Endothelial cell of umbilical vein (primary cell): ENCODE results near the gene OPCML. TPM values are rescaled to one million over a fixed set of nuclear protein-coding genes. Genes with fewer than 3 reads are reported as not detected.

Source experiments
- BruUV-seq: library from RNA; stranded (reverse); fragments of 400-500 nt; replicated peaks from 2 replicates; lab custom pipeline; 2021; lab: Mats Ljungman, UMichigan
- CTCF ChIA-PET: fragments of 300-600, 350-600 bp; sonication (Branson Sonifier 250); formaldehyde crosslinking; loops from one replicate; lab custom pipeline; 2021; ENCODE audit warnings: antibody characterized with exemption, inconsistent platforms; lab: Charles Lee
- POLR2A ChIA-PET: fragments of 300-600, 350-600 bp; sonication (Branson Sonifier 250); formaldehyde crosslinking; loops from one replicate; lab custom pipeline; 2021; ENCODE audit warnings: antibody characterized with exemption, inconsistent platforms; lab: Charles Lee
- DNase-seq: peaks from one replicate; pipeline ENCODE4 v3.0.0-alpha.2; 2011; ENCODE audit warnings: low read depth, low spot score
- FAIRE-seq: peaks from 2 replicates; lab custom pipeline; 2011; peaks lifted over from hg19 to GRCh38; lab: Jason Lieb, UNC
- H2AFZ ChIP-seq: 2 replicates; pipeline ENCODE4 v1.6.0; 2012; ENCODE audit warnings: low read depth, low read length, control low read depth, inconsistent platforms
- H3K27ac ChIP-seq: 2 replicates; pipeline ENCODE4 v1.5.1; 2011; ENCODE audit warnings: low read depth, mild to moderate bottlenecking, control low read depth, low read length, moderate library complexity; ENCODE audit not compliant: insufficient read depth
- H3K27me3 ChIP-seq, 2 experiments: 2 replicates each; pipeline versions ENCODE4 v1.6.0 to v1.6.1; 2011; ENCODE audit warnings: low read length in 2 of 2, mixed read lengths in 1 of 2; ENCODE audit not compliant: control insufficient read depth in 2 of 2, insufficient read depth in 2 of 2
- H3K36me3 ChIP-seq, 2 experiments: 2 replicates in 1 of 2; 3 replicates in 1 of 2; pipeline ENCODE4 v1.5.1; 2011; ENCODE audit warnings: low read length in 2 of 2, mild to moderate bottlenecking in 1 of 2, moderate library complexity in 1 of 2; ENCODE audit not compliant: control insufficient read depth in 2 of 2, insufficient read depth in 2 of 2; ENCODE audit errors: extremely low read depth in 1 of 2
- H3K4me1 ChIP-seq: 3 replicates; pipeline ENCODE4 v1.5.1; 2011; ENCODE audit warnings: mild to moderate bottlenecking, low read length; ENCODE audit not compliant: control insufficient read depth, insufficient read depth; ENCODE audit errors: extremely low read depth
- H3K4me2 ChIP-seq: 2 replicates; pipeline ENCODE4 v1.6.1; 2011; ENCODE audit warnings: low read length, control low read depth, mixed read lengths; ENCODE audit not compliant: insufficient read depth
- H3K4me3 ChIP-seq, 3 experiments: fragments of 200-600 bp in 1 of 3; sonication (generic), shearing (Covaris generic) in 1 of 3; replicated peaks in 1 of 3; 2 replicates each; pipeline ENCODE4 v1.5.1; 2011 to 2016; ENCODE audit warnings: control low read depth in 3 of 3, low read length in 3 of 3, mild to moderate bottlenecking in 2 of 3, inconsistent platforms in 1 of 3, low read depth in 1 of 3, moderate library complexity in 1 of 3; ENCODE audit not compliant: insufficient read depth in 1 of 3
- H3K79me2 ChIP-seq: 2 replicates; pipeline ENCODE4 v1.6.0; 2012; ENCODE audit warnings: low read length, inconsistent platforms; ENCODE audit not compliant: control insufficient read depth, insufficient read depth
- H3K9ac ChIP-seq: replicated peaks from 2 replicates; pipeline ENCODE3; 2011; ENCODE audit warnings: low read length, control low read depth; ENCODE audit not compliant: insufficient read depth; ENCODE audit errors: extremely low read depth
- H3K9me1 ChIP-seq: replicated peaks from 3 replicates; pipeline ENCODE4 v1.6.0; 2011; ENCODE audit warnings: mild to moderate bottlenecking, low read length; ENCODE audit not compliant: control insufficient read depth, insufficient read depth; ENCODE audit errors: extremely low read depth
- H3K9me3 ChIP-seq: replicated peaks from 2 replicates; pipeline ENCODE4 v1.5.1; 2012; ENCODE audit warnings: low read length, inconsistent platforms; ENCODE audit not compliant: control insufficient read depth, insufficient read depth
- H4K20me1 ChIP-seq: replicated peaks from 2 replicates; pipeline ENCODE3; 2011; ENCODE audit warnings: mild to moderate bottlenecking, low read length; ENCODE audit not compliant: control insufficient read depth, insufficient read depth; ENCODE audit errors: extremely low read depth
- CTCF ChIP-seq, 2 donors: IDR thresholded peaks; 1 replicate in 1 of 2; 2 replicates in 1 of 2; pipeline ENCODE4 v1.5.1; 2011; ENCODE audit warnings: low read length in 2 of 2, mild to moderate bottlenecking in 2 of 2, moderate library complexity in 2 of 2, control low read depth in 1 of 2, inconsistent platforms in 1 of 2, low read depth in 1 of 2; ENCODE audit not compliant: insufficient read depth in 1 of 2; ENCODE audit errors: extremely low read depth in 1 of 2
- EZH2 ChIP-seq: IDR thresholded peaks from 2 replicates; pipeline ENCODE4 v1.6.1; 2012; ENCODE audit warnings: borderline replicate concordance, low read depth, mild to moderate bottlenecking, moderate library complexity, low read length, inconsistent platforms; ENCODE audit not compliant: severe bottlenecking
- FOS ChIP-seq: IDR thresholded peaks from 2 replicates; pipeline ENCODE4 v1.6.1; 2011; ENCODE audit warnings: mild to moderate bottlenecking, low read length, moderate library complexity, borderline replicate concordance; ENCODE audit not compliant: insufficient read depth
- GATA2 ChIP-seq: IDR thresholded peaks from 2 replicates; pipeline ENCODE4 v1.7.0; 2011; ENCODE audit warnings: low read depth, mild to moderate bottlenecking, moderate library complexity, mixed read lengths, low read length; ENCODE audit not compliant: insufficient read length, insufficient read depth
- JUN ChIP-seq: IDR thresholded peaks from 2 replicates; pipeline ENCODE4 v1.6.1; 2011; ENCODE audit warnings: borderline replicate concordance, low read depth; ENCODE audit not compliant: insufficient read length, insufficient read depth
- MYC ChIP-seq: IDR thresholded peaks from one replicate; pipeline ENCODE4 v1.6.1; 2011; ENCODE audit warnings: mild to moderate bottlenecking, low read depth, low read length
- POLR2A ChIP-seq: IDR thresholded peaks from 2 replicates; pipeline ENCODE4 v1.6.1; 2012; ENCODE audit warnings: low read depth, mild to moderate bottlenecking, control low read depth, low read length
- POLR2AphosphoS5 ChIP-seq: IDR thresholded peaks from 2 replicates; pipeline ENCODE4 v1.6.1; 2012; ENCODE audit warnings: low read depth, mild to moderate bottlenecking, control low read depth, low read length, moderate library complexity; ENCODE audit not compliant: insufficient read depth
- dilution Hi-C: fragments of 300-500 bp; cut with MboI; formaldehyde crosslinking; loops from one replicate; pipeline ENCODE4 v1.15.0; 2019; ENCODE audit warnings: low sequenced_read_pairs; ENCODE audit not compliant: extremely low pct_ligation_motif_present
- intact Hi-C: fragments of 100-400 bp; cut with micrococcal nuclease; formaldehyde crosslinking; loops from one replicate; pipeline ENCODE4 v1.10.0; 2022
- polyA plus RNA-seq, 4 experiments: library from polyadenylated mRNA; depleted of rRNA in 3 of 4; stranded (reverse) in 3 of 4; unstranded in 1 of 4; fragments of >200 nt; gene quantifications; 2 replicates each; pipeline versions ENCODE4 v1.2.1 to v1.2.3, GENCODE V29; 2011 to 2012; ENCODE audit warnings: missing spikeins in 1 of 4
- total RNA-seq: library from RNA; stranded (reverse); gene quantifications from 2 replicates; pipeline ENCODE4 v1.2.3, GENCODE V29; 2021
- TF ChIP-seq, protein P1 (sequence below): IDR thresholded peaks from 2 replicates; pipeline ENCODE4 v1.6.1; 2011; ENCODE audit not compliant: insufficient read depth, insufficient read length

Gene OPCML
- total and polyA plus RNA-seq, 2 donors (not counting 3 experiments of a cell fraction or from before 2014, with no cell fraction given) = not detected

- H2AFZ ChIP-seq = no peak overlapping the region
- no peak overlapping the region for H3K27ac ChIP-seq
- H3K4me3 ChIP-seq = no peak overlapping the region
- TF ChIP-seq MYC (no peak), FOS (no peak), JUN (no peak), GATA2 (no peak), POLR2A (no peak), CTCF (IDR thresholded peaks at IDR 0.05; ENCODE audit: extremely low read depth in 1 of 2, insufficient read depth in 1 of 2, low read depth in 1 of 2, low read length in 2 of 2) (no peak)
- no peaks in the 10 kb centered on the region for H3K4me1 ChIP-seq
- dilution Hi-C loops (no loop called here), intact Hi-C loops (no loop called here)
- BruUV-seq = no TSS peak
- H3K79me2 ChIP-seq = no peaks in the 10 kb centered on the region
- no peak overlapping the region for H3K9ac ChIP-seq
- DNase-seq = no peak
- H3K36me3 ChIP-seq = no peaks in the 10 kb centered on the region
- H3K9me1 ChIP-seq = no peaks in the 10 kb centered on the region
- H3K27me3 ChIP-seq = no peaks in the 10 kb centered on the region
- ChIA-PET POLR2A (no interaction called here), CTCF (no interaction called here)
- no peaks in the 10 kb centered on the region for H4K20me1 ChIP-seq
- H3K9me3 ChIP-seq = no peaks in the 10 kb centered on the region
- no peak overlapping the region for H3K4me2 ChIP-seq
- no peak for FAIRE-seq
Observed at GRCh38 chr11:133171374-133171773, 360.9 kb downstream of the OPCML start.

- Histone ChIP-seq H3K9me1 (no peaks in the 10 kb centered on the region), H3K27me3 (no peaks in the 10 kb centered on the region), H3K4me1 (no peaks in the 10 kb centered on the region), H3K9me3 (no peaks in the 10 kb centered on the region), H3K79me2 (no peaks in the 10 kb centered on the region), H4K20me1 (no peaks in the 10 kb centered on the region), H3K36me3 (no peaks in the 10 kb centered on the region), H3K27ac (no peak overlapping the region), H3K4me2 (no peak overlapping the region), H2AFZ (no peak overlapping the region), H3K4me3 (no peak overlapping the region), H3K9ac (no peak overlapping the region)
- no peak for DNase-seq
- ChIA-PET CTCF (no interaction called here), POLR2A (no interaction called here)
- no peak for FAIRE-seq
- intact Hi-C loops (no loop called here), dilution Hi-C loops (no loop called here)
- no TSS peak for BruUV-seq
- TF ChIP-seq POLR2A (no peak), POLR2AphosphoS5 (no peak), MYC (no peak), JUN (no peak), GATA2 (no peak), EZH2 (no peak), FOS (no peak), CTCF (IDR thresholded peaks at IDR 0.05; ENCODE audit: extremely low read depth in 1 of 2, insufficient read depth in 1 of 2, low read depth in 1 of 2, low read length in 2 of 2) (no peak)
- TF ChIP-seq, protein P1, sequence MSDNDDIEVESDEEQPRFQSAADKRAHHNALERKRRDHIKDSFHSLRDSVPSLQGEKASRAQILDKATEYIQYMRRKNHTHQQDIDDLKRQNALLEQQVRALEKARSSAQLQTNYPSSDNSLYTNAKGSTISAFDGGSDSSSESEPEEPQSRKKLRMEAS = no peak
Observed at GRCh38 chr11:133168016-133168415, 364.3 kb downstream of the OPCML start.
